Astrocyte (in vitro differentiated cells and primary cell): ENCODE measurements around the gene ME3.

Experiments
- CTCF ChIP-seq: IDR thresholded peaks from 2 replicates; pipeline ENCODE4 v1.5.1; 2011; ENCODE audit warnings: low read depth, mild to moderate bottlenecking, inconsistent platforms, low read length, moderate library complexity; ENCODE audit not compliant: insufficient read depth
- EZH2 ChIP-seq: IDR thresholded peaks from 2 replicates; pipeline ENCODE4 v1.6.1; 2012; ENCODE audit warnings: mild to moderate bottlenecking, low read length, inconsistent platforms; ENCODE audit not compliant: insufficient read depth

- TF ChIP-seq CTCF (no peak), EZH2 (no peak)
Observed at GRCh38 chr11:86668929-86669328, 3.5 kb downstream of the ME3 start.
